SK-N-SH (cell line): Measurements from ENCODE around the gene PARD3. TPM values are rescaled to one million over a fixed set of nuclear protein-coding genes. Genes with fewer than 3 reads are reported as not detected.

Experiments used
- CTCF ChIA-PET: fragments of 300-600, 350-600 bp; formaldehyde crosslinking; extraction: SDS; loops from one replicate; lab custom pipeline; 2021; lab: Yijun Ruan, JAX
- POLR2A ChIA-PET: fragments of 350-600 bp; sonication (Branson Sonifier 250); formaldehyde crosslinking; extraction: SDS; loops from one replicate; lab custom pipeline; 2020; ENCODE audit warnings: antibody characterized with exemption, inconsistent platforms; lab: Yijun Ruan, JAX
- DNase-seq: peaks from one replicate; pipeline ENCODE4 v3.0.0; 2012
- H2AFZ ChIP-seq: fragments of 200-600 bp; sonication (generic); 2 replicates; pipeline ENCODE4 v1.8.1; 2016; ENCODE audit warnings: antibody characterized with exemption, mild to moderate bottlenecking, low read depth
- H3F3A ChIP-seq: fragments of 200-600 bp; sonication (generic); replicated peaks from 2 replicates; pipeline ENCODE3; 2016; ENCODE audit warnings: antibody characterized with exemption, mild to moderate bottlenecking; ENCODE audit not compliant: insufficient read depth
- H3K27ac ChIP-seq, 2 experiments: fragments of 200-500 bp in 1 of 2; fragments of 200-600 bp in 1 of 2; sonication (Bioruptor generic) in 1 of 2; sonication (generic), shearing (Covaris generic) in 1 of 2; 2 replicates each; pipeline versions ENCODE4 v1.5.1 to v1.6.1; 2014 to 2016; ENCODE audit warnings: low read depth in 2 of 2, inconsistent platforms in 1 of 2, low read length in 1 of 2, mild to moderate bottlenecking in 1 of 2, mixed read lengths in 1 of 2
- H3K27me3 ChIP-seq: fragments of 200-600 bp; sonication (generic), shearing (Covaris generic); 2 replicates; pipeline ENCODE4 v1.6.1; 2016; ENCODE audit warnings: mixed run types; ENCODE audit not compliant: insufficient read depth
- H3K36me3 ChIP-seq, 2 experiments: fragments of 200-500 bp in 1 of 2; fragments of 200-600 bp in 1 of 2; sonication (Bioruptor generic) in 1 of 2; sonication (generic) in 1 of 2; replicated peaks in 1 of 2; 2 replicates each; pipeline versions ENCODE3 to v1.5.1; 2014 to 2016; ENCODE audit warnings: low read length in 1 of 2, mild to moderate bottlenecking in 1 of 2; ENCODE audit not compliant: insufficient read depth in 2 of 2, control insufficient read depth in 1 of 2
- H3K4me1 ChIP-seq, 2 experiments: fragments of 200-500 bp in 1 of 2; fragments of 200-600 bp in 1 of 2; sonication (Bioruptor generic) in 1 of 2; sonication (generic), shearing (Covaris generic) in 1 of 2; 2 replicates each; pipeline versions ENCODE4 v1.5.1 to v1.6.1; 2014 to 2016; ENCODE audit warnings: low read depth in 1 of 2, low read length in 1 of 2, mixed run types in 1 of 2; ENCODE audit not compliant: insufficient read depth in 2 of 2, control insufficient read depth in 1 of 2
- H3K4me2 ChIP-seq: fragments of 200-600 bp; sonication (generic), shearing (Covaris generic); 2 replicates; pipeline ENCODE4 v1.6.1; 2017; ENCODE audit warnings: mixed run types
- H3K4me3 ChIP-seq, 2 experiments: fragments of 200-500 bp in 1 of 2; fragments of 200-600 bp in 1 of 2; sonication (Bioruptor generic) in 1 of 2; sonication (generic), shearing (Covaris generic) in 1 of 2; 2 replicates each; pipeline versions ENCODE4 v1.5.1 to v1.8.1; 2014 to 2016; ENCODE audit warnings: low read depth in 2 of 2, inconsistent platforms in 1 of 2, low read length in 1 of 2, mild to moderate bottlenecking in 1 of 2, mixed read lengths in 1 of 2, moderate library complexity in 1 of 2
- H3K79me2 ChIP-seq: fragments of 200-600 bp; sonication (generic); 2 replicates; pipeline ENCODE4 v1.8.1; 2017; ENCODE audit warnings: mild to moderate bottlenecking; ENCODE audit not compliant: insufficient read depth
- H3K9ac ChIP-seq: fragments of 200-600 bp; sonication (generic); 2 replicates; pipeline ENCODE4 v1.6.1; 2017; ENCODE audit warnings: mixed run types
- H3K9me2 ChIP-seq: fragments of 200-600 bp; sonication (generic); 2 replicates; pipeline ENCODE4 v1.6.1; 2017; ENCODE audit warnings: mixed run types
- H3K9me3 ChIP-seq: fragments of 200-600 bp; sonication (generic); 2 replicates; pipeline ENCODE4 v1.6.1; 2017; ENCODE audit warnings: mixed run types, mild to moderate bottlenecking, moderate library complexity
- H4K20me1 ChIP-seq: fragments of 200-600 bp; sonication (generic); 2 replicates; pipeline ENCODE4 v1.6.1; 2017; ENCODE audit warnings: mild to moderate bottlenecking, mixed run types; ENCODE audit not compliant: insufficient read depth
- CTCF ChIP-seq: fragments of 200-600 bp; sonication (generic); IDR thresholded peaks from 2 replicates; pipeline ENCODE4 v1.6.1; 2017; ENCODE audit warnings: antibody characterized with exemption, mild to moderate bottlenecking, moderate library complexity
- ELF1 ChIP-seq: IDR thresholded peaks from 2 replicates; pipeline ENCODE4 v1.4.0; 2012
- FOSL2 ChIP-seq: IDR thresholded peaks from 2 replicates; pipeline ENCODE4 v1.4.0; 2012; ENCODE audit warnings: low read depth, mild to moderate bottlenecking, moderate library complexity, borderline replicate concordance
- FOXJ3 ChIP-seq: sonication (generic); formaldehyde crosslinking; IDR thresholded peaks from 2 replicates; pipeline ENCODE4 v1.5.1; 2020; ENCODE audit warnings: mild to moderate bottlenecking, missing genetic modification reagents
- FOXM1 ChIP-seq: IDR thresholded peaks from 2 replicates; pipeline ENCODE4 v1.4.0; 2012; ENCODE audit warnings: low read depth, mild to moderate bottlenecking
- IRF3 ChIP-seq: fragments of 150-350 bp; IDR thresholded peaks from 2 replicates; pipeline ENCODE4 v1.6.1; 2016; ENCODE audit warnings: mild to moderate bottlenecking, low read depth, low read length
- JUND ChIP-seq: IDR thresholded peaks from 2 replicates; pipeline ENCODE4 v1.4.0; 2012
- MEF2A ChIP-seq: IDR thresholded peaks from 2 replicates; pipeline ENCODE4 v1.4.0; 2012; ENCODE audit warnings: low read depth, borderline replicate concordance
- MXI1 ChIP-seq: IDR thresholded peaks from 2 replicates; pipeline ENCODE4 v1.6.1; 2012; ENCODE audit warnings: mild to moderate bottlenecking, low read depth, low read length, improper control_type of control experiment
- NRF1 ChIP-seq: IDR thresholded peaks from 2 replicates; pipeline ENCODE4 v1.6.1; 2012; ENCODE audit warnings: low read depth, mild to moderate bottlenecking, low read length
- POLR2AphosphoS5 ChIP-seq: IDR thresholded peaks from 2 replicates; pipeline ENCODE4 v1.6.1; 2012; ENCODE audit warnings: low read depth, low read length
- RCOR1 ChIP-seq: fragments of 150-350 bp; IDR thresholded peaks from 2 replicates; pipeline ENCODE4 v1.6.1; 2017; ENCODE audit warnings: antibody characterized with exemption, low read length
- REST ChIP-seq: IDR thresholded peaks from 2 replicates; pipeline ENCODE4 v1.6.1; 2012; ENCODE audit warnings: mild to moderate bottlenecking, low read depth, low read length, moderate library complexity
- SIN3A ChIP-seq: IDR thresholded peaks from 2 replicates; pipeline ENCODE4 v1.6.1; 2012; ENCODE audit warnings: low read depth, mild to moderate bottlenecking, low read length, moderate library complexity, borderline replicate concordance
- SMC3 ChIP-seq: IDR thresholded peaks from 2 replicates; pipeline ENCODE4 v1.6.1; 2012; ENCODE audit warnings: low read depth, low read length, improper control_type of control experiment
- TCF12 ChIP-seq: IDR thresholded peaks from 2 replicates; pipeline ENCODE4 v1.4.0; 2012
- ZBTB33 ChIP-seq: IDR thresholded peaks from 2 replicates; pipeline ENCODE4 v1.4.0; 2012; ENCODE audit warnings: low read depth, borderline replicate concordance
- WGBS: methylation state at CpG from one replicate; pipeline ENCODE4 v1.1.6; 2017; ENCODE audit warnings: low lambda C conversion rate; 5-methylcytosine and 5-hydroxymethylcytosine counted together
- polyA plus RNA-seq, 3 experiments: library from polyadenylated mRNA; depleted of rRNA; stranded (reverse); fragments of >200 nt; gene quantifications; 2 replicates each; pipeline ENCODE4 v1.2.3, GENCODE V29; 2012

Gene PARD3
- polyA plus RNA-seq, 1 of the 3 experiments (the other 2 are of a cell fraction), result 29.4 TPM

GRCh38 chr10:34148305-34148657 lies 666.8 kb downstream of the PARD3 start:
- WGBS, result 96% methylated on average over 3 of the region's 3 CpGs
- ChIA-PET POLR2A (no interaction called here), CTCF (no interaction called here)
- H3K79me2 ChIP-seq, result no peaks in the 10 kb centered on the region
- no peak overlapping the region for H3K27ac ChIP-seq
- H3K9me3 ChIP-seq, result no peaks in the 10 kb centered on the region
- no peaks in the 10 kb centered on the region for H3K27me3 ChIP-seq
- H3K4me3 ChIP-seq, result no peak overlapping the region
- H2AFZ ChIP-seq, result no peak overlapping the region
- H3K36me3 ChIP-seq, result no peaks in the 10 kb centered on the region
- TF ChIP-seq JUND, result no peak
- no peak for TF ChIP-seq FOXM1
- TF ChIP-seq SIN3A, result no peak
- no peak for TF ChIP-seq TCF12
- TF ChIP-seq REST, result no peak
- no peak for TF ChIP-seq MXI1
- no peak for TF ChIP-seq FOSL2
- no peak for TF ChIP-seq CTCF
- no peak for TF ChIP-seq RCOR1
- DNase-seq, result no peak
- no peaks in the 10 kb centered on the region for H4K20me1 ChIP-seq
- no peaks in the 10 kb centered on the region for H3K9me2 ChIP-seq
- no peak overlapping the region for H3K9ac ChIP-seq
- H3K4me1 ChIP-seq, result peaks cover 5% of the 10 kb centered on the region in 2 experiments; a peak in 3 of 4 replicates
- no peaks in the 10 kb centered on the region for H3F3A ChIP-seq
- H3K4me2 ChIP-seq, result no peak overlapping the region

- Histone ChIP-seq H3K4me3 (no peak overlapping the region), H3F3A (no peaks in the 10 kb centered on the region), H3K9ac (no peak overlapping the region), H3K4me2 (no peak overlapping the region), H3K27me3 (no peaks in the 10 kb centered on the region), H3K27ac (no peak overlapping the region), H4K20me1 (no peaks in the 10 kb centered on the region), H3K9me2 (no peaks in the 10 kb centered on the region), H3K79me2 (no peaks in the 10 kb centered on the region), H3K9me3 (no peaks in the 10 kb centered on the region), H3K36me3 (no peaks in the 10 kb centered on the region), H3K4me1 (peaks cover 1 to 5% of the 10 kb centered on the region in 2 experiments; a peak in 3 of 4 replicates), H2AFZ (no peak overlapping the region)
- no peak for DNase-seq
- 77% methylated on average over 4 of the region's 4 CpGs for WGBS
- ChIA-PET CTCF (no interaction called here), POLR2A (no interaction called here)
- no peak for TF ChIP-seq FOXJ3 (CRISPR knock-in tag)
- no peak for TF ChIP-seq NRF1
- TF ChIP-seq FOSL2, result no peak
- TF ChIP-seq ZBTB33, result no peak
- TF ChIP-seq MEF2A, result no peak
- TF ChIP-seq CTCF, result no peak
- no peak for TF ChIP-seq SMC3
- no peak for TF ChIP-seq IRF3
- no peak for TF ChIP-seq POLR2AphosphoS5
- TF ChIP-seq ELF1, result no peak
Observed at GRCh38 chr10:34147641-34148304, 667.3 kb downstream of the PARD3 start.
